Epithelial cell of proximal tubule (primary cell): ENCODE measurements around the gene LYPD4. TPM values are rescaled to one million over a fixed set of nuclear protein-coding genes. Genes with fewer than 3 reads are reported as not detected.
"Not testable (repeated sequence)": the region's sequence is repeated elsewhere in the genome, so short reads cannot be mapped to it uniquely, and the experiment has no call there.

Experiments used
- DNase-seq: peaks from one replicate; pipeline ENCODE4 v3.0.0-alpha.2; 2011; ENCODE audit warnings: low read depth
- H3K4me3 ChIP-seq: 2 replicates; pipeline ENCODE4 v1.5.1; 2011; ENCODE audit warnings: low read depth, mild to moderate bottlenecking, low read length
- total RNA-seq: library from RNA; depleted of rRNA; stranded (reverse); fragments of >200 nt; gene quantifications from 2 replicates; pipeline ENCODE4 v1.2.3, GENCODE V29; 2015
- TF ChIP-seq, protein P1 (sequence below): conservative IDR thresholded peaks from 2 replicates; pipeline ENCODE4 v1.5.1; 2012; ENCODE audit warnings: low read depth, mild to moderate bottlenecking, low read length

Gene LYPD4
- total RNA-seq, 1 donor from 2014 or later = not detected

DNA sequence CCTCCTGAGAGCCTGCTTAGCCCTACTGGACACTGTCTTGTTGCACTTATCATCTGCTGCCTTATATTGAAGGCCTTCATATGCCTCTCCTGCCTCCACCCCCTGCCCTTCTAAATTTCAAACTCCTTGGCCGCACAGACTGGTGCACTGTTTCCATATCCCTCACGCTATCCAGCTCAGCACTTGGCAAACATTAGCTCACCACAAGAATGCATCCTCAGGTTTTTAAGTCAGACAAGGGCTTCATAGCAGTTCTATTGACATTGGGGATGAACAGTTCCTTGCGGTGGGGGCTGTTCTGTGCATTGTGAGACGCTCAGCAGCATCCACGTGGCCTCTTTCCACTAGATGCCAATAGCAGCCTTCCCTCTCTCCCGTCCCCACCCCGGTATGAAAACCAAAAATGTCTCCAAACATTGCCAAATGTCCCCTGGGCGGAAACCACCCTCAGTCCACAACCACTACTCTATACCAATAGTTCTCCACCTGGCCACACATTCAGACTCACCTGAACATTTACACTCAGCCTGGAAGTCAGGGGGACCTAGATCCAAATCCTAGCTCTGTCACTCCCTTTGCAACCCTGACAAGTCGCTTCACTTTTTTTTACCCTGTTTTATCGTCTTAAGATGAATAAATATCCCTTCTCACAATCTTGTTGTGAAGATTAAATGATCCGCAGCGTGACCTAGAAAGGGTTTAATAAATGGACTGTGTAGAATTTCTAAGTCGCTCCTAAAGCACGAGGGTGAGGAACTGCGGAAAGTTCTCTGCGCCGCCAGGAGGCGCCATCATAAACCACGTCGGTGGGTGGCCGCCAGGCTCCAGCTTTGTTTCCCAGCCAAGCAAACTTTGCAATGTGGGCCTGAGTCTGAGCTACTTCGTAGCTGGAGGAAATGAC lies 51.7 kb downstream of the LYPD4 start:
- DNase-seq = no peak
- H3K4me3 ChIP-seq = no peak overlapping the region
- TF ChIP-seq, protein P1, sequence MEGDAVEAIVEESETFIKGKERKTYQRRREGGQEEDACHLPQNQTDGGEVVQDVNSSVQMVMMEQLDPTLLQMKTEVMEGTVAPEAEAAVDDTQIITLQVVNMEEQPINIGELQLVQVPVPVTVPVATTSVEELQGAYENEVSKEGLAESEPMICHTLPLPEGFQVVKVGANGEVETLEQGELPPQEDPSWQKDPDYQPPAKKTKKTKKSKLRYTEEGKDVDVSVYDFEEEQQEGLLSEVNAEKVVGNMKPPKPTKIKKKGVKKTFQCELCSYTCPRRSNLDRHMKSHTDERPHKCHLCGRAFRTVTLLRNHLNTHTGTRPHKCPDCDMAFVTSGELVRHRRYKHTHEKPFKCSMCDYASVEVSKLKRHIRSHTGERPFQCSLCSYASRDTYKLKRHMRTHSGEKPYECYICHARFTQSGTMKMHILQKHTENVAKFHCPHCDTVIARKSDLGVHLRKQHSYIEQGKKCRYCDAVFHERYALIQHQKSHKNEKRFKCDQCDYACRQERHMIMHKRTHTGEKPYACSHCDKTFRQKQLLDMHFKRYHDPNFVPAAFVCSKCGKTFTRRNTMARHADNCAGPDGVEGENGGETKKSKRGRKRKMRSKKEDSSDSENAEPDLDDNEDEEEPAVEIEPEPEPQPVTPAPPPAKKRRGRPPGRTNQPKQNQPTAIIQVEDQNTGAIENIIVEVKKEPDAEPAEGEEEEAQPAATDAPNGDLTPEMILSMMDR = peak; percentile 83

DNA sequence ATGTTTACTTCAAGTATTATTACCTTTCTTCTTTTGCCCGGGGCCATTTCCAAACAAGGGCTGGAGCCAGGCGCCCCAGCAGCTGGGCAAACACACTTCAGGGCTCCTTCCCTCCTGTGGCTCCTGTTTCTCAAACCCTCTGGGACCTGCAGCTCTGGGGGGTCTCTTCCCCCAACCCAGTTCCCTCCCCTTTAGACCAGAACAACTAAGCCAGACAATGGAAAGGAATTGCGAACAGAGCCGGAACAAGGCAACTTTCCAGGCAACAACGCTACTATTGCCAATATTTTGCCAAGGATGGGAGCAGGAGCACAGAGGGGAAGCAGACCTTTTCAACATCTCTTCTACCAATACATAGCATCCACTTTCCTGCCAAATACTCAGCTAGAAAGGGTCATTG lies 55.4 kb downstream of the LYPD4 start:
- not testable (repeated sequence) for DNase-seq, H3K4me3 ChIP-seq

DNA sequence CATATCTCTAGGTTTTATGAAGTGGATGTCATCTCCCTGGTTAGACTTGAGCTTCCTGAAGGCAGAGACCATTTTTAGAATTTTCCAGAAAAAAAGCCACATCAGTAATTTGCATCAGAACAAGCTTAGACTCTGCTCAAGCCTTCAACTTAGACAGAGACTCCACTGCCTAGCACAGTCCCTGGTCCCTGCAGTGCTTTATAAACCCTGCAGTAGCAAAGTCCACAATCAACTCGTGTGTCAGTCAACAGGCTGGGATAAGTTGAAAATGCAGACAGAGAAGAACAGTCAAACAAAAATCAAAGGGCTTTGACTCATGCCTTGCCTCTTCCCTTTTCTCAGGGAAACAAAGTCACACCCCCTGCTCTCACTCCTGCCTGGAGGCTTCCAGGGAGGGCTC lies 56.0 kb downstream of the LYPD4 start:
- H3K4me3 ChIP-seq, DNase-seq: not testable (repeated sequence)

Other genes starting within 250 kb of the LYPD4 start
- not detected in 2 replicates for gene CEACAM4, start 217.6 kb downstream of the LYPD4 start, total RNA-seq
- gene CEACAM7, start 156.4 kb downstream of the LYPD4 start, total RNA-seq = not detected in 2 replicates
- not detected in 2 replicates for gene CEACAM5, start 136.1 kb downstream of the LYPD4 start, total RNA-seq
- under 0.01 and 1.1 TPM in 2 replicates for gene CEACAM6, start 89.2 kb downstream of the LYPD4 start, total RNA-seq
- gene CEACAM3, start 48.1 kb downstream of the LYPD4 start, total RNA-seq = not detected in 2 replicates
- gene DMRTC2, start 359 bp upstream of the LYPD4 start, total RNA-seq = not detected in 2 replicates
- gene RPS19, start 15.6 kb upstream of the LYPD4 start, total RNA-seq = 1,573 and 1,845 TPM in 2 replicates
- gene CD79A, start 32.6 kb upstream of the LYPD4 start, total RNA-seq = not detected in 2 replicates
- 65.9 and 79.5 TPM in 2 replicates for gene ARHGEF1, start 38.5 kb upstream of the LYPD4 start, total RNA-seq
- gene ERFL, start 83.8 kb upstream of the LYPD4 start, total RNA-seq = not detected in 2 replicates
- 108 and 161 TPM in 2 replicates for gene RABAC1, start 114.6 kb upstream of the LYPD4 start, total RNA-seq
- 0.36 TPM in 1 of 2 replicates, not detected in the other for gene ATP1A3, start 149.5 kb upstream of the LYPD4 start, total RNA-seq
- 2.5 and 14.3 TPM in 2 replicates for gene GRIK5, start 225.5 kb upstream of the LYPD4 start, total RNA-seq
- 19.6 and 22.1 TPM in 2 replicates for gene ZNF574, start 231.5 kb upstream of the LYPD4 start, total RNA-seq